ENCODE data around the gene CCDC148. TPM values are rescaled to one million over a fixed set of nuclear protein-coding genes. Genes with fewer than 3 reads are reported as not detected.

Gene CCDC148
- total RNA-seq, 1 experiment from 2014 or later: 7.2 TPM

GRCh38 chr2:158130832-158131473 lies 325.6 kb downstream of the CCDC148 start:
- peak; percentile 84 for DNase-seq (ENCODE audit: low read depth)
- in situ Hi-C loops (cut with HindIII; ENCODE audit: low pct_unique_long_range_greater_than_20kb, low sequenced_read_pairs): no loop called here

GRCh38 chr2:158129037-158129436 lies 327.5 kb downstream of the CCDC148 start:
- in situ Hi-C loops (cut with HindIII; ENCODE audit: low pct_unique_long_range_greater_than_20kb, low sequenced_read_pairs): no loop called here
- DNase-seq (ENCODE audit: low read depth): no peak

- in situ Hi-C loops (cut with HindIII; ENCODE audit: low pct_unique_long_range_greater_than_20kb, low sequenced_read_pairs): no loop called here
- DNase-seq (ENCODE audit: low read depth): no peak
Observed at GRCh38 chr2:158128168-158128973, 328.2 kb downstream of the CCDC148 start.

- in situ Hi-C loops (cut with HindIII; ENCODE audit: low pct_unique_long_range_greater_than_20kb, low sequenced_read_pairs): no loop called here
- no peak for DNase-seq (ENCODE audit: low read depth)
Observed at GRCh38 chr2:158127380-158127804, 329.2 kb downstream of the CCDC148 start.

GRCh38 chr2:158125756-158126498 lies 330.6 kb downstream of the CCDC148 start:
- in situ Hi-C loops (cut with HindIII; ENCODE audit: low pct_unique_long_range_greater_than_20kb, low sequenced_read_pairs): no loop called here
- peak; percentile 29 for DNase-seq (ENCODE audit: low read depth)

GRCh38 chr2:158124896-158125295 lies 331.7 kb downstream of the CCDC148 start:
- in situ Hi-C loops (cut with HindIII; ENCODE audit: low pct_unique_long_range_greater_than_20kb, low sequenced_read_pairs): no loop called here
- no peak for DNase-seq (ENCODE audit: low read depth)

Other genes with a start within 250 kb of the CCDC148 start
- 7.9 and 15.1 TPM in 2 replicates for gene PKP4, start 199 bp upstream of the CCDC148 start, total RNA-seq (2014; rRNA removed; shearing (Covaris generic); ENCODE audit: low replicate concordance)